GM21723 (cell line): Measurements from ENCODE around the gene FTL.
A peak's percentile ranks its signal among the peaks of the same experiment; 100 is the strongest.

Source experiments
- ATAC-seq: cut with Tn5 transposase; IDR thresholded peaks from one replicate; pipeline ENCODE4 v1.9.1; 2021; ENCODE audit warnings: mild to moderate bottlenecking, moderate library complexity; ENCODE audit not compliant: unreplicated experiment

Gene FTL

GRCh38 chr19:48964205-48965039 is 687 bp upstream of the FTL start:
- no peak for ATAC-seq

GRCh38 chr19:48965806-48966540 is 864 bp downstream of the FTL start:
- ATAC-seq = peak; percentile 22

GRCh38 chr19:48966541-48967345 is 1.6 kb downstream of the FTL start:
- no peak for ATAC-seq

GRCh38 chr19:48967346-48968178 is 2.5 kb downstream of the FTL start:
- no peak for ATAC-seq

GRCh38 chr19:48968179-48968661 is 3.1 kb downstream of the FTL start:
- ATAC-seq = no peak

GRCh38 chr19:48968813-48969218 is 3.7 kb downstream of the FTL start:
- no peak for ATAC-seq

GRCh38 chr19:48969276-48970138 is 4.4 kb downstream of the FTL start:
- no peak for ATAC-seq

GRCh38 chr19:48970139-48970766 is 5.1 kb downstream of the FTL start:
- no peak for ATAC-seq

- ATAC-seq = no peak
Measured at GRCh38 chr19:48970923-48971395, 5.8 kb downstream of the FTL start.

GRCh38 chr19:48975947-48976847 is 11.1 kb downstream of the FTL start:
- no peak for ATAC-seq

- no peak for ATAC-seq
Measured at GRCh38 chr19:48977061-48977460, 12.0 kb downstream of the FTL start.

- ATAC-seq = no peak
Measured at GRCh38 chr19:48982280-48982679, 17.2 kb downstream of the FTL start.

- ATAC-seq = no peak
Measured at GRCh38 chr19:48985711-48986110, 20.6 kb downstream of the FTL start.

GRCh38 chr19:48986211-48986610 is 21.1 kb downstream of the FTL start:
- no peak for ATAC-seq

GRCh38 chr19:48987323-48987722 is 22.2 kb downstream of the FTL start:
- ATAC-seq = no peak

- no peak for ATAC-seq
Measured at GRCh38 chr19:48988286-48988685, 23.2 kb downstream of the FTL start.

GRCh38 chr19:48988860-48989259 is 23.8 kb downstream of the FTL start:
- no peak for ATAC-seq
